ENCODE results near the gene ROBO2.

Gene ROBO2

GRCh38 chr3:77672016-77672415 is 632.1 kb downstream of the ROBO2 start:
- H3K4me3 ChIP-seq (replicated peaks; ENCODE audit: low read depth, low read length): no peak overlapping the region
- no peak for TF ChIP-seq CTCF (IDR thresholded peaks at IDR 0.05; ENCODE audit: insufficient read depth, low read length, poor library complexity, severe bottlenecking)
- no peaks in the 10 kb centered on the region for H3K36me3 ChIP-seq (ENCODE audit: control insufficient read depth, insufficient read depth, low read length)
- no peak for DNase-seq (ENCODE audit: extremely low read depth, insufficient read length)
- H3K27me3 ChIP-seq (replicated peaks; ENCODE audit: control insufficient read depth, insufficient read depth, low read length): no peaks in the 10 kb centered on the region

GRCh38 chr3:77682162-77682561 is 642.3 kb downstream of the ROBO2 start:
- no peak for DNase-seq (ENCODE audit: extremely low read depth, insufficient read length)
- H3K4me3 ChIP-seq (replicated peaks; ENCODE audit: low read depth, low read length): no peak overlapping the region
- H3K36me3 ChIP-seq (ENCODE audit: control insufficient read depth, insufficient read depth, low read length): no peaks in the 10 kb centered on the region
- TF ChIP-seq CTCF (IDR thresholded peaks at IDR 0.05; ENCODE audit: insufficient read depth, low read length, poor library complexity, severe bottlenecking): no peak
- H3K27me3 ChIP-seq (replicated peaks; ENCODE audit: control insufficient read depth, insufficient read depth, low read length): no peaks in the 10 kb centered on the region

GRCh38 chr3:77684115-77684514 is 644.2 kb downstream of the ROBO2 start:
- no peak for DNase-seq (ENCODE audit: extremely low read depth, insufficient read length)
- Histone ChIP-seq H3K4me3 (replicated peaks; ENCODE audit: low read depth, low read length) (no peak overlapping the region), H3K27me3 (replicated peaks; ENCODE audit: control insufficient read depth, insufficient read depth, low read length) (no peaks in the 10 kb centered on the region), H3K36me3 (ENCODE audit: control insufficient read depth, insufficient read depth, low read length) (no peaks in the 10 kb centered on the region)
- no peak for TF ChIP-seq CTCF (IDR thresholded peaks at IDR 0.05; ENCODE audit: insufficient read depth, low read length, poor library complexity, severe bottlenecking)

GRCh38 chr3:77685713-77686112 is 645.8 kb downstream of the ROBO2 start:
- Histone ChIP-seq H3K4me3 (replicated peaks; ENCODE audit: low read depth, low read length) (no peak overlapping the region), H3K36me3 (ENCODE audit: control insufficient read depth, insufficient read depth, low read length) (no peaks in the 10 kb centered on the region), H3K27me3 (replicated peaks; ENCODE audit: control insufficient read depth, insufficient read depth, low read length) (no peaks in the 10 kb centered on the region)
- no peak for DNase-seq (ENCODE audit: extremely low read depth, insufficient read length)
- TF ChIP-seq CTCF (IDR thresholded peaks at IDR 0.05; ENCODE audit: insufficient read depth, low read length, poor library complexity, severe bottlenecking): no peak

- Histone ChIP-seq H3K27me3 (replicated peaks; ENCODE audit: control insufficient read depth, insufficient read depth, low read length) (no peaks in the 10 kb centered on the region), H3K36me3 (ENCODE audit: control insufficient read depth, insufficient read depth, low read length) (no peaks in the 10 kb centered on the region), H3K4me3 (replicated peaks; ENCODE audit: low read depth, low read length) (no peak overlapping the region)
- DNase-seq (ENCODE audit: extremely low read depth, insufficient read length): no peak
- no peak for TF ChIP-seq CTCF (IDR thresholded peaks at IDR 0.05; ENCODE audit: insufficient read depth, low read length, poor library complexity, severe bottlenecking)
Observed at GRCh38 chr3:77686560-77686959, 646.7 kb downstream of the ROBO2 start.

- no peak for DNase-seq (ENCODE audit: extremely low read depth, insufficient read length)
- no peaks in the 10 kb centered on the region for H3K27me3 ChIP-seq (replicated peaks; ENCODE audit: control insufficient read depth, insufficient read depth, low read length)
- H3K36me3 ChIP-seq (ENCODE audit: control insufficient read depth, insufficient read depth, low read length): no peaks in the 10 kb centered on the region
- no peak for TF ChIP-seq CTCF (IDR thresholded peaks at IDR 0.05; ENCODE audit: insufficient read depth, low read length, poor library complexity, severe bottlenecking)
- H3K4me3 ChIP-seq (replicated peaks; ENCODE audit: low read depth, low read length): no peak overlapping the region
Observed at GRCh38 chr3:77687545-77687944, 647.6 kb downstream of the ROBO2 start.
